H7 (cell line): Measurements from ENCODE around the gene TXNDC17. TPM values are rescaled to one million over a fixed set of nuclear protein-coding genes. Genes with fewer than 3 reads are reported as not detected.
"Not testable (repeated sequence)": the region's sequence is repeated elsewhere in the genome, so short reads cannot be mapped to it uniquely, and the experiment has no call there.

Source experiments
- DNase-seq: peaks from one replicate; pipeline ENCODE4 v3.0.0; 2012
- H3K27me3 ChIP-seq: 2 replicates; pipeline ENCODE4 v1.6.0; 2011; ENCODE audit warnings: mild to moderate bottlenecking, low read length; ENCODE audit not compliant: control insufficient read depth, insufficient read depth
- H3K36me3 ChIP-seq: replicated peaks from 2 replicates; pipeline ENCODE4 v1.5.1; 2011; ENCODE audit warnings: low read length; ENCODE audit not compliant: control insufficient read depth, insufficient read depth
- H3K4me3 ChIP-seq: 2 replicates; pipeline ENCODE4 v1.5.1; 2011; ENCODE audit warnings: low read depth, mild to moderate bottlenecking, control low read depth, low read length, moderate library complexity; ENCODE audit not compliant: insufficient read depth
- total RNA-seq: library from RNA; depleted of rRNA; stranded (reverse); fragments of >200 nt; shearing (Covaris generic); gene quantifications from 2 replicates; pipeline ENCODE4 v1.2.3, GENCODE V29; 2014

Gene TXNDC17
- total RNA-seq, 1 experiment from 2014 or later = 172 TPM

DNA sequence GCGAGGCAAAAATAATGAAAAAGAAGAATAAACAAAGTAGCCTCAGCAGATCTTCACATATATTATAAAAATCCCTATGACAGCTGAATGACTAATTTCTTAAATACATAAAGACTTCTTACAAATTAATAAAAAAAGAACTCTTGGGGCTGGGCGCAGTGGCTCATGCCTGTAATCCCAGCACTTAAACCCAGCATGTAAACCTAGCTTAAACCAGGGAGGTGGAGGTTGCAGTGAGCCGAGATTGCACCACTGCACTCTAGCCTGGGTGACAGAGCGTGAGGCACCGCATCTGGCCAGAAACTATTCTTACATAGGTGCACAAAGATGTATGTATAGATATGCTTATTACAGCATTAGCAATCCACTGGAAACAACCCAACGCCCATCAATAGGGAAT is 38.4 kb downstream of the TXNDC17 start:
- Histone ChIP-seq H3K27me3 (no peaks in the 10 kb centered on the region), H3K4me3 (no peak overlapping the region), H3K36me3 (no peaks in the 10 kb centered on the region)
- no peak for DNase-seq

DNA sequence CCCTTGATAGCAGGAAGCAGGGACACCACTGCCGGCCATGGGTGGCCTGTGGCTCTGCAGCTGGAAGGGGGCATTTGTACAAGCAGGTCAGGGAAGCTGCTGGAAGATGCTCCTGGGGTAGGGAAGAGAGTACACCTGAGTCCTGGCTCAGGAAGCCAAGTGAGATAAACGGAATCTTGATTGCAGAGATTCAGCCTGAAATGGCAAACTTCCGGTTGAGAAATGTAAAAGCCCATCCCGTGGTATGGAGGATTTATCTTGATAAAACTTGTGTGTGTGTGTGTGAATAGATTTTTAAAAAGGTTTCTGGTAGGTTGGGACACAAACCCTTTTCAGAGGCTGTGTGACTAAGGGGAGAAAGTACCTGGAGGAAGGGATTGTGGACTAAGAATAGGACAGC is 40.3 kb downstream of the TXNDC17 start:
- Histone ChIP-seq H3K36me3 (no peaks in the 10 kb centered on the region), H3K27me3 (no peaks in the 10 kb centered on the region), H3K4me3 (no peak overlapping the region)
- DNase-seq = no peak

DNA sequence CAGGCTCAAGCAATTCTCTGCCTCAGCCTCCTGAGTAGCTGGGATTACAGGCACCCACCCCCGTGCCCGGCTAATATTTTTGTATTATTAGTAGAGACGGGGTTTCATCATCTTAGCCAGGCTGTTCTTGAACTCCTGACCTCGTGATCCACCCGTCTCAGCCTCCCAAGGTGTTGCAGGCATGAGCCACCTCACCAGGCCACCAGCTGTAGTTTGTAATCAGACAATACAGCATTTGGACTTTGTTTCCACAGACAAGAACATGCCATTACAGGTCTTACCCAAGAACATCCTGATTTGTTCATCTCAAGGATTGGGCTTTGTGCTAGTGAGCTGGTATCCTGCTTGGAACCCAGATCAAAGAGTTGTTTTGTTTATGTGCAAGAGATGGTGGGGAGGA is 40.8 kb downstream of the TXNDC17 start:
- DNase-seq = no peak
- Histone ChIP-seq H3K27me3 (no peaks in the 10 kb centered on the region), H3K36me3 (no peaks in the 10 kb centered on the region), H3K4me3 (no peak overlapping the region)

DNA sequence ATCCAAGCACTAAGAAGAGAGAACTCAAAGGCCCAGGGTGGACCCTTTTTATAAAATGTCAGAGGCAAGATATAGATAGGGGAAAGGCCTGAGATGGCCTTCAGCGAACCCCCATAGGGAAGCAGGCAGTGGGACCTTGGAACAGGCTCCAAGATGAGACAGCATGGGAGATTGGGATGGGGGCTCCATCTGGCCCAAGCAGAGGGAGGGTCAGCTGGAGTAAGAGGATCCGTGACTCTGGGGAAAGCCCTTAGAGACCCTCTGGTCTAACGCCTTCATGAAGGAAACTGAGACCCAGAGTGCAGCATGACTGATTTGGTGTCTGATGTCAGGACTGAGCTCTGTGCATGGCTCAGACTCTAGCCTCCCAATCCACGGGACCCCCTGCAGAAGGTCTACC is 41.5 kb downstream of the TXNDC17 start:
- DNase-seq = no peak
- Histone ChIP-seq H3K36me3 (no peaks in the 10 kb centered on the region), H3K4me3 (no peak overlapping the region), H3K27me3 (no peaks in the 10 kb centered on the region)

DNA sequence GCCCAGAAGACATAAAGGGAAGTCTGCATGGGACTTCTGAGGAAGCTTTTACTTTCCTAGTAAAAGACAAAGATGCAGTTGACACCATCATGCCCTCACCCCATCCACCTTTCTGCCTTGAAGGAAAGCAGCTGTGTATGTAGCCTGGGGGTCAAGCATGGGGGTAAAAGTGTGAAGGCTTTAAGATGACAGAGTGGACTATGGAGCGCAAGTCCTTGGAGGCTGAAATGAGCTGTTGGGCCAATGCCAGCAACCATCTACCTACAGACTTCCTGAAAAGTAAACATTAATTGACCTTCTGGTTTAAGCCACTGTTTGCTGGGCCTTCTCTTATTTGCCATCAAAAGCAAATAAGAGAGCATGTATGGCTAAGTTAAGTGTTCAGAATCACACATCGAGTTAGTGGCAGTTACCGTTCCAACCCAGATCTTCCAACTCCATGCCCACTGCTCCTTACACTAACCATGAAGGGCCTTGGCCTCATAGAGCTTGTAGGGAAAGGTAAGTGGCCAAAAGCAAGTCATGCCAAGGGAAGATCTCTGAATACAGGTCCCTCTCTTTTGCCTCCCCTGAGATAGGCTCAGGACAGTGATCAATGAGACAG is 42.3 kb downstream of the TXNDC17 start:
- H3K36me3 ChIP-seq = no peaks in the 10 kb centered on the region
- no peaks in the 10 kb centered on the region for H3K27me3 ChIP-seq
- DNase-seq = no peak
- no peak overlapping the region for H3K4me3 ChIP-seq

DNA sequence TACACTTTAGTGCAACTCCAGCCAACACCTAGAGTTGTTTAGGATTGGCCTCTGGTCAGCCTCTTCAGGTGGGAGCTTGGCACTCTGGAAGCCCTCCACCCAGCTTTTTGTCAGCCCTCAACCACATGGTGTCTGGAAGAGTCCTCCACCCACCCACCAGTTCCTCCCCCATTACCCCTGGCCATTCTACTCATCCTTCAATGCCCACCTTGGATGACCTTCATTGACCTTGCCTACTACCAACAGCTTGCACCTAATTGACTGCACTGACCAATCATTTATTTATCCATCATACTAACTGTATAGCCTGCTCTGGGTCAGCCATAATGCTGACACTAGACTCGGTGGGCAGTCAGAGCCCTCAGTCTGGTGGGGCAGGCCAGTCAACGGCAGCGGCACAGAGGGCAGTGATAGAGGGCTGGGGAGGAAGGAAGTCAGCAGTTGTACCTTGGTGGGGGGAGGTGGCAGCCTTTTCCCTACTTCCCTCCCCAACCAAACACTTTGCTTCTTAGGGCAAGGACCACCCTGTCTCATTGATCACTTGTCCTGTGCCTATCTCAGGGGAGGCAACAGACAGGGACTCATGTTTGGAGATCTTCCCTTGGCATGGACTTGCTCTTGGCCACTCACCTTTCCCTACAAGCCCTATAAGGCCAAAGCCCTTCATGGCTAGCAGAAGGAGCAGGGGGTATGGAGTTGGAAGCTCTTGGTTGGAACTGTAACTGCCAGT is 43.0 kb downstream of the TXNDC17 start:
- no peak for DNase-seq
- Histone ChIP-seq H3K4me3 (no peak overlapping the region), H3K36me3 (no peaks in the 10 kb centered on the region), H3K27me3 (no peaks in the 10 kb centered on the region)

DNA sequence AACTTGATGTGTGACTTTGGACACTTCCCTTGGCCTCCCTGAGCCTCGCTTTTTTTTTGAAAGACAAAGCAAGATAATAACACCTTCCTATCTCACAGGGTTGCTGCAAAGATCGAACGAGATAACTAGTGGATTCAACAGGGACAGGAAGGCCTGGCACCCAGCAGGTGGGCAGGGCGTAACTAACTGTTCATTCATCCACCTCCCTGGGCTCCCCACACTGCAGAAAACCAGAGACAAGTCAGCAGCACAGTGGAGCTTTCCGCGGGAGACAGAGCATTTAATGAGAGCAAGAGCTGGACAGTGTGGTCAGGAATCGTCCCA is 43.6 kb downstream of the TXNDC17 start:
- Histone ChIP-seq H3K4me3 (no peak overlapping the region), H3K36me3 (no peaks in the 10 kb centered on the region), H3K27me3 (no peaks in the 10 kb centered on the region)
- DNase-seq = no peak

DNA sequence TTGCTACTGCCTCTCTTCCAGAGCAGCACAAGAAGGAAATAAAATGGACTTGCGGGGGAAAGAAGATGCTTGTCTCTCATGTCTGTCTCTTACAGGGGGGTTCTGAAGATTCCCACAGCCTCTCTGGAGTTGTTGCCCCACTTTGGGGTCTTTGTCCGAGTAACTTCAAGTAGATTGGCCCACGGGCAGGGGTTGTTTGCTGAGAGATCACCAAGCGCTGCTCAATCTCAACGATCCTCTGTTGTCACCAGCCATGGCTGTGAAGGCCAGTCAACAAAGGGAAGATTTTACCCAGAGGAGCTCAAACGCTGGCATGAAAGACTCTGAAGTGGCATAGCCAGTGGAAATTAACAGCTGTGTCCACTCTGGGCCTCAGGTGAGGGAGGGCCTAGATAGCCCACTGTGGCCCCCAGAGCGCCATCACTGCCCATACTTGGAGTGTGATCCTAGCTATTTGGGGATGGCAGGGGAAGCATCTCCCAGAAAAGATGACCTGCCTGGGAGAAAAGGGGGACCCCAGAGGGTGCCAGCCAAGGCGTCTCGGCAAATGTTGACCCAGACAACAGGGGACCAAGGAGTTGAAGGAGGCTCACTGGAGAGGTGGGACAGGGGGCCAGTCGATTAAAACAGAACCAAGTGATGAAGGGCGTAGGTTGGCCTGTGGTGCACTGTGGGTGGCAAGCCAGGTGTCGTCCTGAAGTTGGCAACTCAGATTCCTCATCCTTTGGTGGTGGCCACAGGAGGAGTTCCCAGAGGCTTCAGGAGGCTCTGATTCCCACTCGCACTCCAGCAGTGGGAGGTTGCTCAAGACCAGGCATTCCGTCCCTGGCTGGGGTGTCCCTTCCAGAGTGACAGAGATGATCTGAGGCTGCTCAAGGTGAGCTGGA is 44.3 kb downstream of the TXNDC17 start:
- H3K4me3 ChIP-seq = no peak overlapping the region
- DNase-seq = no peak
- no peaks in the 10 kb centered on the region for H3K36me3 ChIP-seq
- H3K27me3 ChIP-seq = no peaks in the 10 kb centered on the region

DNA sequence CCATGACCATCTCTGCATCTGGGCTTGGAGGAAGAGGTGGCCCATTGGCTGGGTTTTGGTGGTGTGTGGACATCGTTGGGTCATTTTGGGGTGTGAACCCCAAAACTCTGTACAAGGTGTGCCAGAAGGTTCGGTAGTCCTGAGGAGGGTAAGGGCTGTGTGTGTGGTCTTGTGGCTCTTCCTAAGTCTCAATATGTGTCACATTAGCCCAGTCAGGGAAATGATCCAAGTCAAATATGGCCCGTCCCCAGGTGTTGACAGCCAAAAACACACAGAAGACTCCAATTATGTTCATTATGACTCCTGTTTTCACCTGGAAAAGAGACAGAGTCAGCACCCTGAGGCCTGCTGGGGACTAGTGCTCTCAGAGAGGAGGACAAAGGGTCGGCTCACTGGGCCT is 45.2 kb downstream of the TXNDC17 start:
- Histone ChIP-seq H3K27me3 (no peaks in the 10 kb centered on the region), H3K36me3 (no peaks in the 10 kb centered on the region), H3K4me3 (no peak overlapping the region)
- no peak for DNase-seq

DNA sequence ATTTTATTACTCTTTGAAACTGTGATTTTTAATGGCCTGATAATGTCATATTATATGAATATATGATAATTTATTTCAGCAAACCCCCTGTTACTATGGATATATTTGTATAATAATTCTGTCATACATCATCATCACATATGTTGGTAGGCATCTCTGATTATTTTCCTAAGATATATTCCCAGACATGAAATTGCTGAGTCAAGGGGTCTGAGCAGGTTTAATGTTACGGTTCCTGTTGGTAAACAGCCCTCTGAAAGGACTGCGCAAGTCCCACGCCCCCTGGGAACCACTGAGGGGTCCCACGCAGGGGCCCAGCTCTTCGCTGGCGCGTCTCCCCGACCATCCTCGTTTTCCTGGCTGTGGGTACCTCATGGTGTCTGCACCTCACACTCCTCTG is 48.1 kb downstream of the TXNDC17 start:
- no peak for DNase-seq
- no peaks in the 10 kb centered on the region for H3K36me3 ChIP-seq

DNA sequence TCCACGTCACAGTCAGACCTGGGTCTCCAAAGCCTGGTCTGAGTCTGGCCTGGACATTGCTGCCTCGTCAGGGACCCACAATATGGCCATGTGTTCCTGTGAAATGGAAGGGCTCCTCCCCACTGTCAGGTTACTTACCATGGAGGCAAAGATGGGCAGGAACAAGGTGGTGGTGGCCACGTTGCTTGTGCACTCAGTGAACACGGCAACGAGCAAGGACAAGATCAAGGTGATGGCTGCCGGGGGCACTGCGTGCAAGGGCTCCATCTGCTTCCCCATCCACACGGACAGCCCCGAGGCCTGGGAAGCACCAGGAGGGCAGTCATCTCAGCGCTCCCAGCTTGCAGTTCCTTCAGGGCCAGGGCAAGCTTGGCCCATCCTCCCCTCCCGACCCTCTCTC is 49.8 kb downstream of the TXNDC17 start:
- no peaks in the 10 kb centered on the region for H3K36me3 ChIP-seq

More for the DNA sequence above, 48.1 kb downstream of the TXNDC17 start:
- Histone ChIP-seq H3K27me3 (no peaks in the 10 kb centered on the region), H3K4me3 (no peak overlapping the region)

DNA sequence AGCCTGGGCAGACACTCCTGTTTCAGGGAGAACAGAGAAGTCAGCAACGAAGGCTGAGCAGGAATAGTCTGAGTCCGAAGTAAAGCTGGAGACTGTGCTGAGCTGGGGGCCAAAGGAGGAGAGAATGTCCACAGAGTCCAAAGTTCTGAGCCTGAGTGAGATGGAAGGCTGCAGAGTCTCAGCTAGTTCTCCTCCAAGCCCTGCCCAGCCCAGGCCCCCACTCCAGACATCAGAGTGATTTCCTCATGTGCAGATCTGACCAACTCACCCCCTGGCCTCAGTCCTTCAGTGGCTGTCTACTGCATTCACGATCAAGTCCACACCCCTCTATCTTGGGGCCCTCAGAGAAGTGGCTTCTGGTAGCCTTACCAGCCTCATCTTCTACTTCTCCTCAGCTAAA is 50.7 kb downstream of the TXNDC17 start:
- Histone ChIP-seq H3K4me3 (no peak overlapping the region), H3K36me3 (no peaks in the 10 kb centered on the region)

More for the DNA sequence above, 49.8 kb downstream of the TXNDC17 start:
- no peaks in the 10 kb centered on the region; the same call in 1 of the 2 replicates for H3K27me3 ChIP-seq
- no peak overlapping the region for H3K4me3 ChIP-seq
- DNase-seq = no peak

DNA sequence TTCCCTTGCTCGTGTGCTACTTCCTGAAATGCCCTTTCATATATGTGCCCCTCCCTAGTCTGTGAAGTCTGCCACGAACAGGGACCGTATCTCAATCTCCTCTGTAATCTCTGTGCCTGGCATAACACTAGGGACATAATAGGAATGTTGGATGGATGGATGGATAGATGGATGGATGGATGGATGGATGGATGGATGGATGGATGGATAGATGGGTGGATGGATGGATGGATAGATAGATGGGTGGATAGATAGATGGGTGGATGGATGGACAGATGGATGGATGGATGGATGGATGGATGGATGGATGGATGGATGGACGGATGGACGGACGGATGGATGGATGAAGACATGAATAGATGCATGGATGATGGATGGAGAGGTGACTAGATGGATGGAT is 51.1 kb downstream of the TXNDC17 start:
- not testable (repeated sequence) for DNase-seq, H3K36me3 ChIP-seq, H3K4me3 ChIP-seq, H3K27me3 ChIP-seq

More for the DNA sequence above, 50.7 kb downstream of the TXNDC17 start:
- H3K27me3 ChIP-seq = no peaks in the 10 kb centered on the region; the same call in 1 of the 2 replicates
- no peak for DNase-seq
